ENCODE data around the gene MCU.
"Not testable (repeated sequence)": the region's sequence is repeated elsewhere in the genome, so short reads cannot be mapped to it uniquely, and the experiment has no call there.

Gene MCU, protein sequence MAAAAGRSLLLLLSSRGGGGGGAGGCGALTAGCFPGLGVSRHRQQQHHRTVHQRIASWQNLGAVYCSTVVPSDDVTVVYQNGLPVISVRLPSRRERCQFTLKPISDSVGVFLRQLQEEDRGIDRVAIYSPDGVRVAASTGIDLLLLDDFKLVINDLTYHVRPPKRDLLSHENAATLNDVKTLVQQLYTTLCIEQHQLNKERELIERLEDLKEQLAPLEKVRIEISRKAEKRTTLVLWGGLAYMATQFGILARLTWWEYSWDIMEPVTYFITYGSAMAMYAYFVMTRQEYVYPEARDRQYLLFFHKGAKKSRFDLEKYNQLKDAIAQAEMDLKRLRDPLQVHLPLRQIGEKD

DNA sequence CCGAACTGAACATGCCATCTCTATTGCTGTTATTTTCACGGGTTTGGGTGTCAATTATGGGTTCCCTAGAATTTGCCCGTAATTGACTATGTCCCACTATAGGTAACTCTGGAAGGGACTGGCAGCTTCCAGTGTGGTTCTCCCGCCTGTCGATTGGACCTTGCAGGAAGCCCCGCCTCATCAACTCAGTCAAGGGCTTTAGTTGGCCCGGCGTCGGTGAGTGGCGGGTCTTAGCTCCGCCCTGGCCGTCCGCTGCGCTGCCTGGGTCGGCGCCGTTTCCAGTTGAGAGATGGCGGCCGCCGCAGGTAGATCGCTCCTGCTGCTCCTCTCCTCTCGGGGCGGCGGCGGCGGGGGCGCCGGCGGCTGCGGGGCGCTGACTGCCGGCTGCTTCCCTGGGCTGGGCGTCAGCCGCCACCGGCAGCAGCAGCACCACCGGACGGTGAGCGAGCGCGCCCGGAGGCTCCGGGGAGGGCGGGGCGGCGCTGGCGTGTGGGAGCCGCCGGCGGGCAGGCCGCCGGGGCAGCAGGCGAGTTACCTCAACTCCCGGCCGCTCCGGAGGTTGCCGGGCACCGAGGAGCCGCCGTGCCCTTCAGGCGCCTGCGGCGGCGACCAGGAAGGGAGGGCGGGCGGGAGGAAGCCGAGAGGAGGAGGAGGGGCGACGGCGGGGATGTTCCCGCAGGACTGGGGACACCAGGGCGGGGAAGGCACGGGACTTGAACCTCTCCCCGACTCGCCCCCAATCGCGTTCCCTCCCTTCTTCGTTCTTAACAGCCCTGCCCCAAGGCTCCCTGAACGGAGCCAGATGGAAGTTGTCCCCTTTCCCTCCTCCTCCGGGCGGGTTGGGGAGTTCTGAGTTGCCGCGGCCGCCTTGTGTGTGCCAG lies at the start of gene MCU:
MCU (plus strand) TSS at position 281 of the 881 bp plus-strand sequence; CDS start at position 290, 9 bp downstream.
- Histone ChIP-seq H3K9me3 (ENCODE audit: control insufficient read depth in 1 of 2, low read length in 2 of 2) (no peaks in the 10 kb centered on the region), H3K36me3 (ENCODE audit: control insufficient read depth in 1 of 2, insufficient read depth in 2 of 2, low read length in 2 of 2) (no peaks in the 10 kb centered on the region), H3K27me3 (ENCODE audit: control insufficient read depth in 1 of 2, insufficient read depth in 2 of 2, low read length in 2 of 2) (no peaks in the 10 kb centered on the region), H3K4me1 (ENCODE audit: control insufficient read depth in 1 of 2, insufficient read depth in 2 of 2, low read length in 2 of 2) (peaks cover 23 to 28% of the 10 kb centered on the region in 2 donors), H3K27ac (ENCODE audit: low read depth, low read length) (peak within 1 kb of the TSS; percentile 82), H3K4me3 (ENCODE audit: low read depth in 1 of 2, low read length in 2 of 2) (peak within 1 kb of the TSS; percentile 82 to 89), H3K9ac (ENCODE audit: low read depth in 1 of 2, low read length in 2 of 2) (peak within 1 kb of the TSS; percentile 76 to 79)

DNA sequence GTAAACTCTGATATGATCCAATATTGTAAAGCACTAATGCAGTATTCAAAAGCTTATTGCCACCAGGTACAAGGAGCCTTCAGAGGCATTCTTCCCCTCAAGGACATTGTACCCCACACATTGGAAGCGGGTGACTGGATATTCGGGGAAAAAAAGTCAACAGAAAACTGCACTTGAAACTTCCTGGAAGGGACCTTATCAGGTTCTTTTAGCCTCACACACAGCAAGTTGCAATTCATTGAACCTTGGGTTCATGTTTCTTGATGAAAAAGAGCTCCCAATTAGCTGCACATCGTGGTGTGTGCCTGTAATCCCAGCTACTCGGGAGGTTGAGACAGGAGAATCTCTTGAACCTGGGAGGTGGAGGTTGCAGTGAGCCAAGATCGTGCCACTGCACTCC lies 49.6 kb upstream of the MCU start:
- Histone ChIP-seq H3K9me3 (ENCODE audit: control insufficient read depth in 1 of 2, low read length in 2 of 2) (no peaks in the 10 kb centered on the region), H3K36me3 (ENCODE audit: control insufficient read depth in 1 of 2, insufficient read depth in 2 of 2, low read length in 2 of 2) (no peaks in the 10 kb centered on the region), H3K27me3 (ENCODE audit: control insufficient read depth in 1 of 2, insufficient read depth in 2 of 2, low read length in 2 of 2) (no peaks in the 10 kb centered on the region), H3K4me3 (ENCODE audit: low read depth in 1 of 2, low read length in 2 of 2) (no peak overlapping the region), H3K9ac (ENCODE audit: low read depth in 1 of 2, low read length in 2 of 2) (no peak overlapping the region), H3K4me1 (ENCODE audit: control insufficient read depth in 1 of 2, insufficient read depth in 2 of 2, low read length in 2 of 2) (peaks cover 5 to 12% of the 10 kb centered on the region in 2 donors), H3K27ac (ENCODE audit: low read depth, low read length) (no peak overlapping the region)

DNA sequence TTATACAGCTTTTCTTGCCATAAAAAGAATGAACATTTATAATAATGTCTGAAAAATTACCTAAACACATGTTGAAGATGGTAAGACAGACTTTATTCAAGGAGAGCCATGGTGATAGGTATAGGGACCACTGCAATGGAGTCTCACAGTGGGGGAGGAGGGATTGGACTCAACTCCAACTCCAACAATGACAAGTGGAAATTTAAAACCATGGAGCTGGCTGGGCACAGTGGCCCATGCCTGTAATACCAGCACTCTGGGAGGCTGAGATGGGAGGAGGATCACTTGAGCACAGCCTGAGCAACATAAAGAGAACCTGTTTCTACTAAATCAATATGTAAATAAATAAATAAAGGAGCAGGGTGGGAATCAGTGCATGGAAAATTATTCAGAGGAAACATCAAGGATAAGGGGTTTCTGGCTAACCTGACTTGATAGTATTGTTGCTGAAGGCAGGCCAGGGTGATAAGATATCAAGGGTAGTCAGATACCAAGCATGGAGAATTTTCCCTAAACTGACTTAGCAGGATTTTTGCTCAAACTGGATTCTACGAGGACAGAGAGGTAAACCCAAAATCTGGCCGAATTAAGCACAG lies 46.6 kb upstream of the MCU start:
- Histone ChIP-seq H3K4me1 (ENCODE audit: control insufficient read depth in 1 of 2, insufficient read depth in 2 of 2, low read length in 2 of 2) (no peaks in the 10 kb centered on the region), H3K4me3 (ENCODE audit: low read depth in 1 of 2, low read length in 2 of 2) (no peak overlapping the region), H3K27me3 (ENCODE audit: control insufficient read depth in 1 of 2, insufficient read depth in 2 of 2, low read length in 2 of 2) (no peaks in the 10 kb centered on the region), H3K9ac (ENCODE audit: low read depth in 1 of 2, low read length in 2 of 2) (no peak overlapping the region), H3K9me3 (ENCODE audit: control insufficient read depth in 1 of 2, low read length in 2 of 2) (no peaks in the 10 kb centered on the region), H3K27ac (ENCODE audit: low read depth, low read length) (no peak overlapping the region), H3K36me3 (ENCODE audit: control insufficient read depth in 1 of 2, insufficient read depth in 2 of 2, low read length in 2 of 2) (no peaks in the 10 kb centered on the region)

DNA sequence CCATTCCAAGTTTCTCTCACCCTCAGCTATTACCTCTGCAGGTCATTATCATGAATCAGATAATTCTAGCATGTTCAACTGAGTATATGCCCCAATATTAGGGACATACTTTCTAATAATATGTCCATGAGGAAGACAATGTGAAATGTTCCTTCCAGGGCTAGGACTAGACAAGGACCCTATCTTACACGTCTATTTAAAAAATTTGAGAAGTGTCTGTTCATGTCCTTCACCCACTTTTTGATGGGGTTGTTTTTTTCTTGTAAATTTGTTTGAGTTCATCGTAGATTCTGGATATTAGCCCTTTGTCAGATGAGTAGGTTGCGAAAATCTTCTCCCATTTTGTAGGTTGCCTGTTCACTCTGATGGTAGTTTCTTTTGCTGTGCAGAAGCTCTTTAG lies 45.0 kb upstream of the MCU start:
- not testable (repeated sequence) for H3K27ac ChIP-seq (ENCODE audit: low read depth, low read length); H3K4me3 ChIP-seq (ENCODE audit: low read depth in 1 of 2, low read length in 2 of 2); H3K27me3 ChIP-seq (ENCODE audit: control insufficient read depth in 1 of 2, insufficient read depth in 2 of 2, low read length in 2 of 2); H3K9me3 ChIP-seq (ENCODE audit: control insufficient read depth in 1 of 2, low read length in 2 of 2); H3K36me3 ChIP-seq (ENCODE audit: control insufficient read depth in 1 of 2, insufficient read depth in 2 of 2, low read length in 2 of 2); H3K4me1 ChIP-seq (ENCODE audit: control insufficient read depth in 1 of 2, insufficient read depth in 2 of 2, low read length in 2 of 2); H3K9ac ChIP-seq (ENCODE audit: low read depth in 1 of 2, low read length in 2 of 2)

DNA sequence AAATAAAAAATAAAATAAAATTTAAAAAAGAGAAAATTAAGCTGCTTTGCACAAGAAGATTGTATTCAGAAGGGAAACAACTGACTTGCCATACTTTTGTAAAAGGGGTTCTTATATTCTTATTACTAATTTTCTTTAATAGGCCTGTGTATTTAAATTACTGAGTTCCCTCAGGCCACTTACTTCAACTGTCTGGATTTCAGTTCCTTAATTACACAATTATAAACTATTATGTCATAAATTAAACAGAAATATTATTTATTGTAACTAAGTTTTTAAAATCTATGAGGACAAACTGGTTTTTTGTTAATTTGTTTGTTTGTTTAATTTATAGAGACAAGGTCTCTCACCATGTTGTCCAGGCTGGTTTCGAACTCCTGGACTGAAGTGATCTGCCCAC lies 43.6 kb upstream of the MCU start:
- H3K9me3 ChIP-seq (ENCODE audit: control insufficient read depth in 1 of 2, low read length in 2 of 2), result no peaks in the 10 kb centered on the region
- no peak overlapping the region for H3K27ac ChIP-seq (ENCODE audit: low read depth, low read length)
- no peaks in the 10 kb centered on the region for H3K27me3 ChIP-seq (ENCODE audit: control insufficient read depth in 1 of 2, insufficient read depth in 2 of 2, low read length in 2 of 2)
- no peak overlapping the region for H3K9ac ChIP-seq (ENCODE audit: low read depth in 1 of 2, low read length in 2 of 2)
- H3K4me3 ChIP-seq (ENCODE audit: low read depth in 1 of 2, low read length in 2 of 2), result no peak overlapping the region
- no peaks in the 10 kb centered on the region for H3K36me3 ChIP-seq (ENCODE audit: control insufficient read depth in 1 of 2, insufficient read depth in 2 of 2, low read length in 2 of 2)
- peaks cover 0 to 2% of the 10 kb centered on the region in 2 donors for H3K4me1 ChIP-seq (ENCODE audit: control insufficient read depth in 1 of 2, insufficient read depth in 2 of 2, low read length in 2 of 2)

DNA sequence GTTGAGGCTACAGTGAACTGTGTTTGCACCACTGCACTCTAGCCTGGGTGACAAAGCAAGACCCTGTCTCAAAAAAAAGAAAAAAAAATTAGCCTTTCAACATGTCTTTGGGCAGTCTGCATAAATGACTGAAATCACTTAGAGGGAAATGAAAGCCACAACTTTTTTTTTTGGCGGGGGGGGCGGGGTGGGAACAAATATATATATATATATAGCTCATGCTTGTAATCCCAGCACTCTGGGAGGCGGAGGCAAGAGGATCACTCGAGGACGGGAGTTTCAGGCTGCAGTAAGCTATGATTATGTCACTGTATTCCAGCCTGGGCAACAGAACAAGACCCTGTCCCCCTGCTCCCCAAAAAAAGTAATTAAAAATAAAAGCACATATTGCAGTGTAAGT lies 42.7 kb upstream of the MCU start:
- H3K4me1 ChIP-seq (ENCODE audit: control insufficient read depth in 1 of 2, insufficient read depth in 2 of 2, low read length in 2 of 2), result peaks cover 7 to 9% of the 10 kb centered on the region in 2 donors
- H3K27ac ChIP-seq (ENCODE audit: low read depth, low read length), result no peak overlapping the region
- no peaks in the 10 kb centered on the region for H3K9me3 ChIP-seq (ENCODE audit: control insufficient read depth in 1 of 2, low read length in 2 of 2)
- no peak overlapping the region for H3K4me3 ChIP-seq (ENCODE audit: low read depth in 1 of 2, low read length in 2 of 2)
- no peak overlapping the region for H3K9ac ChIP-seq (ENCODE audit: low read depth in 1 of 2, low read length in 2 of 2)
- H3K36me3 ChIP-seq (ENCODE audit: control insufficient read depth in 1 of 2, insufficient read depth in 2 of 2, low read length in 2 of 2), result no peaks in the 10 kb centered on the region
- H3K27me3 ChIP-seq (ENCODE audit: control insufficient read depth in 1 of 2, insufficient read depth in 2 of 2, low read length in 2 of 2), result no peaks in the 10 kb centered on the region

DNA sequence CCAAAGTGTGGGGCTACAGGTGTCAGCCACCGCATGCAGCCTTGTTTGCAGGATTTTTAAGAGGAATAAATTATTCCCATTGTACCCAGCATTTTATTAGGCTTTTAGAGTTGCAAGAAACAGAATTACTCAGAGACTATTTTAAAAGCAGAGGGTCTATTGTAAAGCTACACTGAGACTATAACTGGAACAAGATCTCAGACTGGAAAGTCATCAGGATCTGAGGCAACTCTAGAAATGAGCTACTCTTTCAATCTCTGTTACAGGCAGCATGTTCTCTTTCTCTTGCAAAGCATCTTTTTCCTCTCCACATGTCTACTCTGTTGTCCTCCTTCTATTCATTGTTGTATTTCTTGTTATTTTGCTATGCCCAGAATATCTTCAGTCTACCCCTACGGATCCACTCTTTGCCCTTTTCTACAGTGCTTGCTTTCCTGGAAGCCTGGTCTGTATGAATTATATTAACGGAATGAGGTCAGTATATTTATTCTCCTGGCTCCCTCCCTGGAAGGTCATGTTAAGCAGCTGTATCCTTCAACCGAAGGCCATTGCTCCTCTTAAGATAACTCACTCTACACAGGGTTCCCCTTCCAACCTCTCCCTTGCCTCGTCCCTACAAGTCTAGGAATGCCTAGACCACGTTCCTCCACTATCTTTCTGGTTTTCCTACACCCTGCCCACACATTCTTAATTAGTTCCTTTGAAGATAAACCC lies 38.4 kb upstream of the MCU start:
- Histone ChIP-seq H3K9ac (ENCODE audit: low read depth in 1 of 2, low read length in 2 of 2) (no peak overlapping the region), H3K36me3 (ENCODE audit: control insufficient read depth in 1 of 2, insufficient read depth in 2 of 2, low read length in 2 of 2) (no peaks in the 10 kb centered on the region), H3K4me1 (ENCODE audit: control insufficient read depth in 1 of 2, insufficient read depth in 2 of 2, low read length in 2 of 2) (peaks cover 11 to 12% of the 10 kb centered on the region in 2 donors), H3K4me3 (ENCODE audit: low read depth in 1 of 2, low read length in 2 of 2) (no peak overlapping the region), H3K27me3 (ENCODE audit: control insufficient read depth in 1 of 2, insufficient read depth in 2 of 2, low read length in 2 of 2) (no peaks in the 10 kb centered on the region), H3K9me3 (ENCODE audit: control insufficient read depth in 1 of 2, low read length in 2 of 2) (no peaks in the 10 kb centered on the region), H3K27ac (ENCODE audit: low read depth, low read length) (no peak overlapping the region)

DNA sequence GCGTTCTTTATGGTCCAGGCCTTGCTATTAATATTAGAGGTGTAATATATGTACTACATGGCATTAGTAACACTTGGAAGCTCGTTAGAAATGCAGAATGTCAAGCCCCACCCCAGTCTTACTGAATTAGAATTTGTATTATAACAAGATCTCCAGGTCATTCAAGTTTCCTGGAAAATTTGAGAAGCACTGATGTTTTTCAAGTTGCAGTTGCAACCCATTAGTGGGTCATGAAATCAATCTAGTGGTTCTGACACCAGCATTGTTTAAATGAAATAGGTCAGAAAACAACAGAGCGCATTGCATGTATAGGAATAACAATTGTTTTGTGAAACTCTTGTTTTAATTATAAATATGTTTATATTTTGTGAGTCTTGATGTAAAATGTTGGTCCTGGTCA lies 37.2 kb upstream of the MCU start:
- peaks cover 11 to 12% of the 10 kb centered on the region in 2 donors for H3K4me1 ChIP-seq (ENCODE audit: control insufficient read depth in 1 of 2, insufficient read depth in 2 of 2, low read length in 2 of 2)
- no peak overlapping the region for H3K4me3 ChIP-seq (ENCODE audit: low read depth in 1 of 2, low read length in 2 of 2)
- H3K9me3 ChIP-seq (ENCODE audit: control insufficient read depth in 1 of 2, low read length in 2 of 2), result no peaks in the 10 kb centered on the region
- no peak overlapping the region for H3K9ac ChIP-seq (ENCODE audit: low read depth in 1 of 2, low read length in 2 of 2)
- H3K36me3 ChIP-seq (ENCODE audit: control insufficient read depth in 1 of 2, insufficient read depth in 2 of 2, low read length in 2 of 2), result no peaks in the 10 kb centered on the region
- no peaks in the 10 kb centered on the region for H3K27me3 ChIP-seq (ENCODE audit: control insufficient read depth in 1 of 2, insufficient read depth in 2 of 2, low read length in 2 of 2)
- no peak overlapping the region for H3K27ac ChIP-seq (ENCODE audit: low read depth, low read length)

DNA sequence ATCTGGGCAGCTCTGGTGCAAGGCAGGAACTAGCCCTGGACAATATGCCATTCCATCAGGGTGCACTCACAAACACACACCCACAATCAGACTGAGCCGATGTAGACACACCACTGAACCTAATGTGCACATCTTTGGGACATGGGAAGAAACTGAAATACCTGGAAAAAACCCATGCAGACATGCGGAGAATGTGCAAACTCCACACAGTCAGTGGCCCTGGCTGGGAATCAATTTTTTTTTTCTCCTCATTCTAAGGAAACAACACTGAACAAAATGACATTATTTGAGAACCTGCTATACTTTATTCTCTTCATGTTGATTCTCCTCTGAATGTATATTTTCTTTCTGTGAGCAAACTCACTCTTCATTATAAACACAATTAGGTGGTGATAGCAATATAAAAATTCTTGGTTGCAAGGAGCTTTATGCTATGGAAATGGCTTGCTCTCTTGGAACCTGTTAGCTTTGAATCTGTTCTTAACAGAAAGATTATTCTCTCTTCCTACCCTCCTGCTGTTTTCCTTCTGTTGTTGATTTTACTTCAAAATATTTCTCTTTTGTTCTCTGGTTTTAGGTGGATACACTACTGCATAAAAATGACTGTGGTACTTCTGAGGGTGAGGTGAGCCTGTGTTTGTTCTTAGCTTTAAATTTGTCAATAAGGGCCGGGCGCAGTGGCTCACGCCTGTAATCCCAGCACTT lies 33.1 kb upstream of the MCU start:
- H3K9me3 ChIP-seq (ENCODE audit: control insufficient read depth in 1 of 2, low read length in 2 of 2), result no peaks in the 10 kb centered on the region
- H3K27ac ChIP-seq (ENCODE audit: low read depth, low read length), result no peak overlapping the region
- H3K4me1 ChIP-seq (ENCODE audit: control insufficient read depth in 1 of 2, insufficient read depth in 2 of 2, low read length in 2 of 2), result peaks cover 5 to 8% of the 10 kb centered on the region in 2 donors
- H3K27me3 ChIP-seq (ENCODE audit: control insufficient read depth in 1 of 2, insufficient read depth in 2 of 2, low read length in 2 of 2), result no peaks in the 10 kb centered on the region
- H3K9ac ChIP-seq (ENCODE audit: low read depth in 1 of 2, low read length in 2 of 2), result no peak overlapping the region
- no peak overlapping the region for H3K4me3 ChIP-seq (ENCODE audit: low read depth in 1 of 2, low read length in 2 of 2)
- H3K36me3 ChIP-seq (ENCODE audit: control insufficient read depth in 1 of 2, insufficient read depth in 2 of 2, low read length in 2 of 2), result no peaks in the 10 kb centered on the region

All from duodenal mucosa (tissue), 2 donors.